PC-3 (cell line): ENCODE measurements around the gene HPDL.

Experiments
- CTCF ChIP-seq: fragments of 300-600 bp; sonication (generic); conservative IDR thresholded peaks from 2 replicates; pipeline ENCODE4 v1.5.1; 2017; ENCODE audit warnings: antibody characterized with exemption, low read depth, mild to moderate bottlenecking, low read length
- EZH2 ChIP-seq: fragments of 300-600 bp; sonication (generic); IDR thresholded peaks from one replicate; pipeline ENCODE4 v1.6.1; 2017; ENCODE audit warnings: antibody characterized with exemption, mild to moderate bottlenecking, low read length; ENCODE audit not compliant: unreplicated experiment
- EZH2phosphoT487 ChIP-seq: fragments of 300-600 bp; sonication (generic); IDR thresholded peaks from 2 replicates; pipeline ENCODE4 v1.6.1; 2018; ENCODE audit warnings: mild to moderate bottlenecking, antibody characterized with exemption, low read length, borderline replicate concordance

- no peak for TF ChIP-seq CTCF
- no peak for TF ChIP-seq EZH2
- TF ChIP-seq EZH2phosphoT487, result no peak
These were observed 7.9 kb downstream of the HPDL start for GRCh38 chr1:45334308-45335245.
